ENCODE data around the gene ENGASE. TPM values are rescaled to one million over a fixed set of nuclear protein-coding genes. Genes with fewer than 3 reads are reported as not detected.
"Not testable (repeated sequence)": the region's sequence is repeated elsewhere in the genome, so short reads cannot be mapped to it uniquely, and the experiment has no call there.

The ENGASE gene
- total and polyA plus RNA-seq, 2 experiments from 2014 or later = 9.0 to 27.1 TPM

DNA sequence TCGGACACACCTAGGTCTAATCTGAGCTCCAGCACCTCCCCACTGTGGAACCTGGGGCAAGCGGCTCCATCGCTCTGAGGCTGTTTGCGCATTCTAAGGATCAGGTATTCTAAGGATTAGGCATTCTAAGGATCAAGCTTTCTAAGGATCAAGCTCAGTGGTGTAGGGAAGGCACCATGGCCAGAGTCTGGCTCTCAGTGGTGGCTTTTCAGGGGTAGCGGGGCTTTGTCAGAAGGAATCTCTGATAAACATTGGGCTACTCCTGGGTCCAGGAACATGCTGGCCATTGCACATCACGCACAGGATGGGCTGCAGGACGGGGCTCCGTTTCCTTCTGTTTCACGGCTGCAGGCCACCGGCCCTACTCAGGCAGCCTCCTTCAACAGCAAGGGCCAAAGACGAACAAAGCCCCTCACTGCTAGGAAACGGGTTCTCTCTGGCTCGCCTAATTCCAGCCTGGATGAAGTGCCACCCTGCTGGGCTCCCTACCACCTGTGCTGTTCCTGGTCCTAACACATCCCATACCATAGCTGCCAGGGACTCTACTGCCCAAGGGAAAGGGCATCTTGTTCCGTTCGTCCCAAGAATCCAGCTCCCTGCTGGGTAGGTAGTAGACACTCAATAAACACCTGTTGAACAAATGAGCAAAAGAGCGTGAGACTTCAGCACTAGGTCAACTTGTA, 45.2 kb upstream of the ENGASE start:
- H3F3A ChIP-seq (replicated peaks; ENCODE audit: low read depth) = no peaks in the 10 kb centered on the region
- Mint-ChIP-seq H3K27me3 (ENCODE audit: insufficient read depth, low read depth, poor library complexity) (peaks cover 36% of the 10 kb centered on the region), H3K4me3 (no peak overlapping the region), H3K9me3 (no peaks in the 10 kb centered on the region), H3K4me1 (peaks cover 10% of the 10 kb centered on the region), H3K36me3 (ENCODE audit: low read depth) (no peaks in the 10 kb centered on the region; the same call in 2 of the 3 replicates), H3K27ac (no peak overlapping the region)
- no peak for DNase-seq (ENCODE audit: low spot score)
- H4K20me1 ChIP-seq (replicated peaks; ENCODE audit: insufficient read depth) = no peaks in the 10 kb centered on the region
- H3K4me2 ChIP-seq = no peak overlapping the region
- ATAC-seq = no peak
- no peaks in the 10 kb centered on the region; the same call in 1 of the 2 replicates for H3K4me1 ChIP-seq (ENCODE audit: insufficient read depth)
- H2AFZ ChIP-seq = no peak overlapping the region
- no peaks in the 10 kb centered on the region for H3K9me2 ChIP-seq (ENCODE audit: insufficient read depth)
- no peaks in the 10 kb centered on the region for H3K36me3 ChIP-seq (ENCODE audit: insufficient read depth)
- TF ChIP-seq, protein P1, sequence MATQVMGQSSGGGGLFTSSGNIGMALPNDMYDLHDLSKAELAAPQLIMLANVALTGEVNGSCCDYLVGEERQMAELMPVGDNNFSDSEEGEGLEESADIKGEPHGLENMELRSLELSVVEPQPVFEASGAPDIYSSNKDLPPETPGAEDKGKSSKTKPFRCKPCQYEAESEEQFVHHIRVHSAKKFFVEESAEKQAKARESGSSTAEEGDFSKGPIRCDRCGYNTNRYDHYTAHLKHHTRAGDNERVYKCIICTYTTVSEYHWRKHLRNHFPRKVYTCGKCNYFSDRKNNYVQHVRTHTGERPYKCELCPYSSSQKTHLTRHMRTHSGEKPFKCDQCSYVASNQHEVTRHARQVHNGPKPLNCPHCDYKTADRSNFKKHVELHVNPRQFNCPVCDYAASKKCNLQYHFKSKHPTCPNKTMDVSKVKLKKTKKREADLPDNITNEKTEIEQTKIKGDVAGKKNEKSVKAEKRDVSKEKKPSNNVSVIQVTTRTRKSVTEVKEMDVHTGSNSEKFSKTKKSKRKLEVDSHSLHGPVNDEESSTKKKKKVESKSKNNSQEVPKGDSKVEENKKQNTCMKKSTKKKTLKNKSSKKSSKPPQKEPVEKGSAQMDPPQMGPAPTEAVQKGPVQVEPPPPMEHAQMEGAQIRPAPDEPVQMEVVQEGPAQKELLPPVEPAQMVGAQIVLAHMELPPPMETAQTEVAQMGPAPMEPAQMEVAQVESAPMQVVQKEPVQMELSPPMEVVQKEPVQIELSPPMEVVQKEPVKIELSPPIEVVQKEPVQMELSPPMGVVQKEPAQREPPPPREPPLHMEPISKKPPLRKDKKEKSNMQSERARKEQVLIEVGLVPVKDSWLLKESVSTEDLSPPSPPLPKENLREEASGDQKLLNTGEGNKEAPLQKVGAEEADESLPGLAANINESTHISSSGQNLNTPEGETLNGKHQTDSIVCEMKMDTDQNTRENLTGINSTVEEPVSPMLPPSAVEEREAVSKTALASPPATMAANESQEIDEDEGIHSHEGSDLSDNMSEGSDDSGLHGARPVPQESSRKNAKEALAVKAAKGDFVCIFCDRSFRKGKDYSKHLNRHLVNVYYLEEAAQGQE (IDR thresholded peaks at IDR 0.05; ENCODE audit: unreplicated experiment) = no peak
- TF ChIP-seq ZNF331 (CRISPR knock-in tag; IDR thresholded peaks at IDR 0.05; ENCODE audit: low read depth) = no peak
- no peak for TF ChIP-seq STAT1 (IDR thresholded peaks at IDR 0.05; ENCODE audit: unreplicated experiment)
- TF ChIP-seq, protein P2, sequence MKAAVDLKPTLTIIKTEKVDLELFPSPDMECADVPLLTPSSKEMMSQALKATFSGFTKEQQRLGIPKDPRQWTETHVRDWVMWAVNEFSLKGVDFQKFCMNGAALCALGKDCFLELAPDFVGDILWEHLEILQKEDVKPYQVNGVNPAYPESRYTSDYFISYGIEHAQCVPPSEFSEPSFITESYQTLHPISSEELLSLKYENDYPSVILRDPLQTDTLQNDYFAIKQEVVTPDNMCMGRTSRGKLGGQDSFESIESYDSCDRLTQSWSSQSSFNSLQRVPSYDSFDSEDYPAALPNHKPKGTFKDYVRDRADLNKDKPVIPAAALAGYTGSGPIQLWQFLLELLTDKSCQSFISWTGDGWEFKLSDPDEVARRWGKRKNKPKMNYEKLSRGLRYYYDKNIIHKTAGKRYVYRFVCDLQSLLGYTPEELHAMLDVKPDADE (IDR thresholded peaks at IDR 0.05) = no peak
- TF ChIP-seq JUNB (IDR thresholded peaks at IDR 0.05; ENCODE audit: unreplicated experiment) = no peak
- TF ChIP-seq ZNF114 (CRISPR knock-in tag; IDR thresholded peaks at IDR 0.05) = no peak
- H3K4me3 ChIP-seq = no peak overlapping the region
- peaks cover 21% of the 10 kb centered on the region for H3K27me3 ChIP-seq (ENCODE audit: insufficient read depth)
- no peak overlapping the region for H3K27ac ChIP-seq (ENCODE audit: low read depth)
- H3K79me2 ChIP-seq (replicated peaks; ENCODE audit: insufficient read depth) = no peaks in the 10 kb centered on the region

GRCh38 chr17:79030636-79031035, 44.0 kb upstream of the ENGASE start:
- H3K4me1 ChIP-seq (ENCODE audit: insufficient read depth) = not testable (repeated sequence)

More at GRCh38 chr17:79030636-79031035, 44.0 kb upstream of the ENGASE start:
- ATAC-seq; H3K4me2 ChIP-seq; H3K79me2 ChIP-seq (replicated peaks; ENCODE audit: insufficient read depth); H3K27ac ChIP-seq (ENCODE audit: low read depth); H3F3A ChIP-seq (replicated peaks; ENCODE audit: low read depth); H3K27me3 ChIP-seq (ENCODE audit: insufficient read depth); H2AFZ ChIP-seq; H3K4me1 Mint-ChIP-seq; H3K9me2 ChIP-seq (ENCODE audit: insufficient read depth); H3K27ac Mint-ChIP-seq; H3K4me3 Mint-ChIP-seq; H3K36me3 Mint-ChIP-seq (ENCODE audit: low read depth); DNase-seq (ENCODE audit: low spot score); H3K9me3 Mint-ChIP-seq; H4K20me1 ChIP-seq (replicated peaks; ENCODE audit: insufficient read depth); H3K36me3 ChIP-seq (ENCODE audit: insufficient read depth); H3K4me3 ChIP-seq: not testable (repeated sequence)
- peaks cover 30% of the 10 kb centered on the region for H3K27me3 Mint-ChIP-seq (ENCODE audit: insufficient read depth, low read depth, poor library complexity)

Data from GM23338 (cell line).